Panc1 (cell line): ENCODE measurements around the gene OXTR.
A peak's percentile ranks its signal among the peaks of the same experiment; 100 is the strongest.

Source experiments
- POLR2AphosphoS5 ChIP-seq: IDR thresholded peaks from 2 replicates; pipeline ENCODE4 v1.6.1; 2012; ENCODE audit warnings: mild to moderate bottlenecking, low read depth, low read length, moderate library complexity
- SIN3A ChIP-seq: IDR thresholded peaks from 2 replicates; pipeline ENCODE4 v1.6.1; 2012; ENCODE audit warnings: low read depth, mild to moderate bottlenecking, low read length, moderate library complexity, borderline replicate concordance; ENCODE audit not compliant: insufficient read depth
- TF ChIP-seq, protein P1 (sequence below): fragments of 450-650 bp; IDR thresholded peaks from 2 replicates; pipeline ENCODE4 v1.5.1; 2017; ENCODE audit warnings: mild to moderate bottlenecking
- TF ChIP-seq, protein P2 (sequence below), 2 experiments: IDR thresholded peaks; 2 replicates each; pipeline ENCODE4 v1.6.1; 2011 to 2012; ENCODE audit warnings: low read depth in 2 of 2, control low read depth in 1 of 2, low read length in 1 of 2, mild to moderate bottlenecking in 1 of 2, moderate library complexity in 1 of 2; ENCODE audit not compliant: insufficient read depth in 1 of 2

DNA sequence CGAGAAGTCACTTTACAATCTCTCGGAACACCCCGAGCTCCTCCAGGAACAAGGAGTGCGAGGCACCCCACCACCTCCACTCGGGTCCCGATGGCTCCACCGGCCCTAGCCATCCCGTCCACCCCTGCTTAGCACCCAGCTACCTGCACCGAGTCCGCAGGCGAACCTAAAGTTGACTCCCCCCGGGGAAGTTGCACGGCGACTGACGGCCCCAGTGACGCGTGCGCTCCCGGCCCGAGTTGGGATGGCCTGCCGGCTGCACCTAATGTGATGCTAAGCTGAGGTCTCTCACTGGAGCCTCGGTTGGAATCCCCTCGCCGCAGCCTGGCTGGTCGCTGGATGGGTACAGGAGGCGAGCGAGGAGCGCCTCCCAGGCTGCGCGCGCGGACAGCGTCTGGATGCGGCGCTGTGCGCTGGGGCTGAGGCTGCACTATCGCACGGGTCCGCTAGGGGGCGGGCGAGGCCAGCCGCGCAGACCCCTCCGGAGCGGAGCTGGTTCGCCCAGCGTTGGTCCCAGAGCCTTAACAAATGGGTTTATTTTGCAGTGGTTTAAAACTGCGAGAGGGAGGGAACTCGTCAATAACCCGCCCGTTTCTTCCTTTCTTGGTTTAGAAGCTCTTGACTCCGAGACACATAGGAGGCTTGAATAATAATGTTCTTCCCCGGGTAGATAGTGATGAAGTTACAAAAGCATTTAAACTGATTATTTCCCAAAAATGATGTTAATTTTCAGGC lies at the start of gene OXTR:
- TF ChIP-seq, protein P1, sequence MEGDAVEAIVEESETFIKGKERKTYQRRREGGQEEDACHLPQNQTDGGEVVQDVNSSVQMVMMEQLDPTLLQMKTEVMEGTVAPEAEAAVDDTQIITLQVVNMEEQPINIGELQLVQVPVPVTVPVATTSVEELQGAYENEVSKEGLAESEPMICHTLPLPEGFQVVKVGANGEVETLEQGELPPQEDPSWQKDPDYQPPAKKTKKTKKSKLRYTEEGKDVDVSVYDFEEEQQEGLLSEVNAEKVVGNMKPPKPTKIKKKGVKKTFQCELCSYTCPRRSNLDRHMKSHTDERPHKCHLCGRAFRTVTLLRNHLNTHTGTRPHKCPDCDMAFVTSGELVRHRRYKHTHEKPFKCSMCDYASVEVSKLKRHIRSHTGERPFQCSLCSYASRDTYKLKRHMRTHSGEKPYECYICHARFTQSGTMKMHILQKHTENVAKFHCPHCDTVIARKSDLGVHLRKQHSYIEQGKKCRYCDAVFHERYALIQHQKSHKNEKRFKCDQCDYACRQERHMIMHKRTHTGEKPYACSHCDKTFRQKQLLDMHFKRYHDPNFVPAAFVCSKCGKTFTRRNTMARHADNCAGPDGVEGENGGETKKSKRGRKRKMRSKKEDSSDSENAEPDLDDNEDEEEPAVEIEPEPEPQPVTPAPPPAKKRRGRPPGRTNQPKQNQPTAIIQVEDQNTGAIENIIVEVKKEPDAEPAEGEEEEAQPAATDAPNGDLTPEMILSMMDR: peak; percentile 98
- TF ChIP-seq SIN3A: no peak
- no peak for TF ChIP-seq POLR2AphosphoS5
- TF ChIP-seq, protein P2, sequence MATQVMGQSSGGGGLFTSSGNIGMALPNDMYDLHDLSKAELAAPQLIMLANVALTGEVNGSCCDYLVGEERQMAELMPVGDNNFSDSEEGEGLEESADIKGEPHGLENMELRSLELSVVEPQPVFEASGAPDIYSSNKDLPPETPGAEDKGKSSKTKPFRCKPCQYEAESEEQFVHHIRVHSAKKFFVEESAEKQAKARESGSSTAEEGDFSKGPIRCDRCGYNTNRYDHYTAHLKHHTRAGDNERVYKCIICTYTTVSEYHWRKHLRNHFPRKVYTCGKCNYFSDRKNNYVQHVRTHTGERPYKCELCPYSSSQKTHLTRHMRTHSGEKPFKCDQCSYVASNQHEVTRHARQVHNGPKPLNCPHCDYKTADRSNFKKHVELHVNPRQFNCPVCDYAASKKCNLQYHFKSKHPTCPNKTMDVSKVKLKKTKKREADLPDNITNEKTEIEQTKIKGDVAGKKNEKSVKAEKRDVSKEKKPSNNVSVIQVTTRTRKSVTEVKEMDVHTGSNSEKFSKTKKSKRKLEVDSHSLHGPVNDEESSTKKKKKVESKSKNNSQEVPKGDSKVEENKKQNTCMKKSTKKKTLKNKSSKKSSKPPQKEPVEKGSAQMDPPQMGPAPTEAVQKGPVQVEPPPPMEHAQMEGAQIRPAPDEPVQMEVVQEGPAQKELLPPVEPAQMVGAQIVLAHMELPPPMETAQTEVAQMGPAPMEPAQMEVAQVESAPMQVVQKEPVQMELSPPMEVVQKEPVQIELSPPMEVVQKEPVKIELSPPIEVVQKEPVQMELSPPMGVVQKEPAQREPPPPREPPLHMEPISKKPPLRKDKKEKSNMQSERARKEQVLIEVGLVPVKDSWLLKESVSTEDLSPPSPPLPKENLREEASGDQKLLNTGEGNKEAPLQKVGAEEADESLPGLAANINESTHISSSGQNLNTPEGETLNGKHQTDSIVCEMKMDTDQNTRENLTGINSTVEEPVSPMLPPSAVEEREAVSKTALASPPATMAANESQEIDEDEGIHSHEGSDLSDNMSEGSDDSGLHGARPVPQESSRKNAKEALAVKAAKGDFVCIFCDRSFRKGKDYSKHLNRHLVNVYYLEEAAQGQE (IDR thresholded peaks at IDR 0.05; ENCODE audit: insufficient read depth in 1 of 2, low read depth in 2 of 2, low read length in 1 of 2): no peak
